HL-60/S4 treated with phorbol 12-myristate 13-acetate at 8.2 ng/mL for 4 days and 3 days (cell line): ENCODE measurements around the gene FOSB.
"Not testable (repeated sequence)": the region's sequence is repeated elsewhere in the genome, so short reads cannot be mapped to it uniquely, and the experiment has no call there.

ENCODE experiments used
- in situ Hi-C: fragments of 300-500 bp; cut with MboI; formaldehyde crosslinking; loops from 2 replicates; pipeline ENCODE4 v1.15.0; 2022; ENCODE audit warnings: low sequenced_read_pairs

The FOSB gene

DNA sequence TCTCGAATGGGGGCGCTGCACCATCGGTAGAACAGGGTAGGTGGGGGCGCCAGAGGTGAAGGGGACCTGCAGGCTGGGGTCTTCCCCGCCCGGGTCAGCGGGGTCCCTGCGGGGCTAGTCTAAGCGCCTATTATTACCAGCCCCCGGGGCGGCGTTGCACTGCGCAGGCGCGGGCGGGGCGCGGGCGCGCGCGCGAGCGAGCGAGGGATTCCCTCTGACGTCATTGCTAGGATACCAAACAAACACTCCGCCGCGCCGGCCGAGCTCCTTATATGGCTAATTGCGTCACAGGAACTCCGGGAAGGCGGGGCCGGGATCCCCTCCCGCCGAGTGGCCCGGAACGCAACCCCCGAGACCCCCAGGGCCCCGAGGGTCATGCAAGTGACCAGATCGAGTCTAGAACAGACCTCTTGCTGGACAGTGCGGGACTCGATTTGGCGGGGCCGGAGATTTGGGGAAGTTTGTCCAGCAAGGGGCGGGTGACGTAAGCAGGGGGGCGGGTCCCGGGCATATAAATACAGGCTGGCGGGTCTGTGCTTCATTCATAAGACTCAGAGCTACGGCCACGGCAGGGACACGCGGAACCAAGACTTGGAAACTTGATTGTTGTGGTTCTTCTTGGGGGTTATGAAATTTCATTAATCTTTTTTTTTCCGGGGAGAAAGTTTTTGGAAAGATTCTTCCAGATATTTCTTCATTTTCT, at the start of gene FOSB:
Gene FOSB (plus strand): TSS at position 541 of the 703 bp plus-strand sequence. CDS start 591 bp downstream, outside the sequence.
- in situ Hi-C loops, result no loop called here

DNA sequence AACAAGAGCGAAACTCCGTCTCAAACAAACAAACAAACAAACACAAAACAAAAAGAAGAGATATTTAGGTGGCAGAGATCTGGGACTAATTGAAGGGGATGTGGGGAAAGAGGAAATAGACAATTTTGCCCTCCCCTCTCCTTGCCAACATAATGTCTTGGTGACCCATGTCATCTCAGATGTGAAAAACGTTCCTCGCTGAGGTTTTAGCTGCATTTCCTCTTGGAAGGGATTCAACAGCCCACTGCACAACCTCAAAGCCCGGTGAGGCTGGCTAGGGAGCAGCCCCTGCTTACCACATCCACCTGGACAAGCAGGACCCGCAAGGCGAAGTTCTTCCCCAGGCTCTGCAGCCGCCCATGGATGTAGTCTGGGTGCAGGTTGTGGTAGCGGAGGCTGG, 49.0 kb upstream of the FOSB start:
- in situ Hi-C loops, result no loop called here

GRCh38 chr19:45419396-45419795, 48.4 kb upstream of the FOSB start:
- in situ Hi-C loops, result no loop called here

GRCh38 chr19:45419895-45420294, 47.9 kb upstream of the FOSB start:
- in situ Hi-C loops, result no loop called here

DNA sequence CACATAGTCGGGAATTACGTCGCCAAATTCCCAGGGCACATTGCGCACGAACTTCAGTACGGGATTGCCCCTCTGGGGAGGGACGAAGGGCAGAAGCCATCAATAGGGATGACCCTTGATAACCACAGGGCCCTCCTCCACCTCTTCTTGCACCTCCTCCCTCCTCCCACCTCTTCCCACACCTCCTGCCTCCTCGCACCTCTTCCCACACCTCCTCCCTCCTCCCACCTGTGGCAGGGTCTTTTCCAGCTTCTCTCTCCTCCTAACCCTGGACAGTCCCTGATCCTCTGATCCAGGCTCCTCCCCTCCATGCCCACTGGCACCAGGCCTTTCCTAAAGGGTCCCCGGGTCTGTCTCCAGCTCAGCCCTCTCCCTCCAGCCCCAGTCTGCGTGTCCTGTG, 47.4 kb upstream of the FOSB start:
- in situ Hi-C loops, result no loop called here

- in situ Hi-C loops, result no loop called here
Observed at GRCh38 chr19:45420871-45421270, 46.9 kb upstream of the FOSB start.

GRCh38 chr19:45421947-45422498, 45.8 kb upstream of the FOSB start:
- in situ Hi-C loops, result no loop called here

DNA sequence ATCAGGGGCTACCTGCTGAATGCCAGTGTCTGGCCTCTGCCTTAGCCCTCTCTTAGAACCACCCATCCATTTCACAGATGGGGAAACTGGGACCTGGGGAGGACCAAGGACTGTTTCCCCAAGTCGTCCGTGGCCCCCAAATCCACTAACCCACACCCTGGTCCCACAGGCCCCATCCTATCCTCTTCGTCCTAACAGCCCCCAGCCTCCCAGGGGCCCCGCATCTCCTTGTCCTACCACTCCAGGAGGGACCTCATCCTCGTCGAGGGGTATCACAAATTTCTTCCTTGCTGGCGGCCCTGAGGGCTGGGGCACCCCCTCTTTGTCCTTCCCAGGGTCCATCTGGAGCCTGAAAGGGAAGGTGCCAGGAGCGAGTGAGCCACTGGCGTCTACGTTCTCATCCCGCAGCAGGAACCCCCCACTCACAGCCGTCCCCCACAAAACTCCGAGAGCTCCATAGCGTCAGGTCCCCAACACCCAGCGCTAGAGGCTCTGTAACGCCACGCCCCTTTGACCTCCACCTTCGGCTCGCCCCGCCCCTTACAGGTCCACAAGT, 44.7 kb upstream of the FOSB start:
- in situ Hi-C loops, result no loop called here

DNA sequence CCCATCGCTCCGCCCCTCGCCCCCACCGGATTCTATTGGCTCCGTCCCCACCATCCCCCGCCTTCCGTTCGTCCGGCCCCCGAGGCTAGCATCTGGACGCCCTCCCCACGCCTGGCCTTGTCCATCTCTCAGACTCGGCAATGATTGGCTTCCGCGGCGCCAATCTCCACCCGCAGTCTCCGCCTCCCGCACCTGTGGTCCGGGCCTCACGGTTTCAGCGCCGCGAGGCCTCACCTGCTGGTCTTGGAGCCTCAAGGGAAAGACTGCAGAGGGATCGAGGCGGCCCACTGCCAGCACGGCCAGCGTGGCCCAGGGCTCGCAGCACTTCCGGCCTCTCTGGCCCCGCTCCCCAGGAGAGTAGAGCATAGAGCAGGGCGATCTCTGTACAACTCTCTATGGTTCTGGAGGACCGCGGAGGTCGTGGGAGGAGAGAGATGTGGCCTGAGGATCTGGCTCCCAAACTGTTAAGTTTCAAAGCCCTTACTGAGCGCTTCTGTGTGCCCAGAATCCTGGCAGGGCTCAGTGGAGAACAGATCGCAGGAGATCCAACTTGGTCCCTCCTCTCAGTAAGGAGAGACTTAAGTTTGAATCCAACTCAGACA, 44.1 kb upstream of the FOSB start, which contains the start of gene ERCC1:
Gene ERCC1 (minus strand): TSS at position 329 of the 602 bp plus-strand sequence. CDS start 543 bp downstream, outside the sequence.
- in situ Hi-C loops, result no loop called here

DNA sequence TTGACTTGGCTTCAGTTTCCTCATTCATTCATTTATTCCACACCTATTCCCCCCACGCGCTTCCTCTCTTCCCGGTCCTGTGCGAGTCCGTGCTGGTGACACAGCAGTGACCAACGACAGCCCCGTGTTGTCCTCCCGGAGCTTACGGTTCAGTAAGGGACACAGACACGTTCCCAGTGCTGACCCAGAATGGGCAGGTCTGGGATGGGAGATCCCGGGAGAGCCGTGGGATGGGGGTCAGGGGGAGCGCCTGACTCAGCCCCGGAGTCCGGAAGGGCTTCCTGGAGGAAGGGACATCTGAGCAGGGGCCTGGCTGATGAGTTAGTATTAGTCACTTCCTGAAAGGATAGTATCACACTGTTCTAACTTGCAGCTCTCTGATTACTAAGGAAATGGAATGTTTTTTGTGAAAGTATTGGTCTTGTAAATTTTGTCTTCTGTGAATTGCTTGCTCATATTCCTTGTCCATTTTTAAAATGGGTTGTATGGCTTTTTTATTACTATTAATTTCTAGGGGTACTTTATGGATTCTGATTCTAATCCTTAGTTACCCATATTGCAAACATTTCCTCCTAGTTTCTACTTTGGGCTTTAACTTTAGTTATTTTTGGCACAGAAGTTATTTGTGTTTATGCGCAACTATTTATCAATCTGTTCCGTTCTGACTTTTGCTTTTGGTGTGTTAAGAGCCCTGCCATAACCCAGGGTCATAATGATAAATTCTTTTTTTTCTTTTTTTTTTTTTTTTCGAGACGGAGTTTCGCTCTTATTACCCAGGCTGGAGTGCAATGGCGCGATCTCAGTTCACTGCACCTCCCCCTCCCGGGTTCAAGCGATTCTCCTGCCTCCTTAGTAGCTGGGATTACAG, 43.4 kb upstream of the FOSB start:
- in situ Hi-C loops, result no loop called here

DNA sequence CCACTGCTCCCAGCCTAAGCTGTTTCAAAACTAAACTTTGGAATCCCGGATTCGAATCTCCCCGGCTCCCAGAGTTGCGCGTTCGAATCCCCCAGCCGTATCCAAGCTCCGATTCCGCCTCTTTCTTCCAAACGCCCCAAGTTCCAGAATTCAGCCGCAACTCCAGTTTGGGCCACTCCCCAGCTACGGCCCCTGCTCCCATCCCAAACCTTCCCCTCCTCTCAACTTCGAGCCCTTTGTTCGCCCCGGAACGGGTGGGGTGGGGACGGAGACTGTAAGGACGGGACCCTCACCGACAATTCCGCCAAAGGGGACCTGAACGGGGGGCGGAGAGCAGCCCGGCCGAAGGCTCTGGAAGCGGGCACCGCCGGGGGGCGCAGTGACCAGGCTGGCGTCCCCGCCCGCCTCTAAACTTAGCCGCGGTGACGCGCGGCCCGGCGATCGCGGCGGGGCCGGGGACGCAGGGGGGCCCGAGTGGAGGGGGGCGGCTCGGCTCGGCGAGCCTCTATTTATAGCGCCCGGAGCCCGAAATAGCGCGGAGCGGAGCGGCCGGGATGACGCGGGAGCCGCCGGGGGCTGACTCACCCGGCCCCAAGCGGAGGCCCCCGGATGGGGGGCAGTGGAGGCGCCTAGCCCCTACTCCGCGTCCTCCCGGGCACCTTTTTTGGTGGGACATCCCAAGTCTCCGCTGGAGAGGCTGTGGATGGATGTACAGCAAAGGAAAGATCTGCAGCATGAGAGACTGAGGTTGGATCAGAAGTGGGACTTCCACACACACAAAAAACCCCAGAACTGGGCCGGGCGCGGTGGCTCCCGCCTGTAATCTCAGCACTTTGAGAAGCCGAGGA, 39.2 kb upstream of the FOSB start:
- in situ Hi-C loops, result no loop called here

DNA sequence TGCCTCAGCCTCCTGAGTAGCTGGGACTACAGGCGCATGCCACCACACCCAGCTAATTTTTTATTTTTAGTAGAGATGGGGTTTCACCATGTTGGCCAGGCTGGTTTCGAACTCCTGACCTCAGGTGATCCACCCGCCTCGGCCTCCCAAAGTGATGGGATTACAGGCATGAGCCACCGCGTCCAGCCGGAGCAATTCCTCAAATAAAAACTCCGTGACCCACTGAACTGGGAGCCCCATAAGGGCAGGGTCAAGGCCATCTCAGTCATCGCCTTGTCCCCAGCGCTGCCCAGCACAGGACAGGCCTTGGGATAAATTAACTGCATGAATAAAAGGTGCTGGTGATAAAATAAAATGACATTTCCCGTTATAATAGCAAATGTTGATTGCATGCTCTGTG, 37.9 kb upstream of the FOSB start:
- in situ Hi-C loops, result not testable (repeated sequence)

DNA sequence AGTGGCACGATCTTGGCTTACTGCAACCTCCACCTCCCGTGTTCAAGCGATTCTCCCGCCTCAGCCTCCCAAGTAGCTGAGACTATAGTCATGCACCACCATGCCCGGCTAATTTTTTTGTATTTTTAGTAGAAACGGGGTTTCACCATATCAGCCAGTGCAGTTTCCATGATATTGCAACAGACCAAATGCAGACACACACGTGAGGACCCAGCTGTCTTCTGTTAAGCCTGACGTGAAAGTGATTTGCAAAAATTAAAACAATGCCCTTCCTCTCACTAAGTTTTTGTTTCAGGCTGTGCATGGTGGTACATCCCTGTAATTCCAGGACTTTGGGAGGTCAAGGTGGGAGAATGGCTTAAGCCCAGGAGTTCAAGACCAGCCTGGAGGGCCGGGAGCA, 36.8 kb upstream of the FOSB start:
- in situ Hi-C loops, result not testable (repeated sequence)

- in situ Hi-C loops, result not testable (repeated sequence)
Observed at GRCh38 chr19:45432543-45432942, 35.3 kb upstream of the FOSB start.

- in situ Hi-C loops, result loop anchor here (5.0 kb wide), 1 partner anchor 40 kb away; no protein-coding TSS in a partner anchor
Observed at GRCh38 chr19:45437328-45437727, 30.5 kb upstream of the FOSB start.

DNA sequence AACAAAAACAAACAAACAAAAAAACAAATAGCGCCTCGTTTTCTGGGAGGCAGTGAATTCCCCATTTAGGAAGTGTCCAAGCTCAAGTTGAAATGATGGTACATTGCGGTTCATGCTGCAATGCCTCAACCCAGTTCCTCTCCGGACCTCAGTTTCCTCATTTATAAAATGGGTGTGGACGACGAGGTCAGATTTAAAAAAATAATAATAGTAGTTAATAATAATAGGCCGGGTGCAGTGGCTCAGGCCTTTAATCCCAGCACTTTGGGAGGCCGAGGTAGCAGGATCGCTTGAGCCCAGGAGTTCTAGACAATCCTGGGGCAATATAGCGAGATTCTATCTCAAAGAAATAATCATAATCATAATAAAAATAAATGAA, 28.6 kb upstream of the FOSB start:
- in situ Hi-C loops, result loop anchor here (5.0 kb wide), 1 partner anchor 38 kb away; no protein-coding TSS in a partner anchor

DNA sequence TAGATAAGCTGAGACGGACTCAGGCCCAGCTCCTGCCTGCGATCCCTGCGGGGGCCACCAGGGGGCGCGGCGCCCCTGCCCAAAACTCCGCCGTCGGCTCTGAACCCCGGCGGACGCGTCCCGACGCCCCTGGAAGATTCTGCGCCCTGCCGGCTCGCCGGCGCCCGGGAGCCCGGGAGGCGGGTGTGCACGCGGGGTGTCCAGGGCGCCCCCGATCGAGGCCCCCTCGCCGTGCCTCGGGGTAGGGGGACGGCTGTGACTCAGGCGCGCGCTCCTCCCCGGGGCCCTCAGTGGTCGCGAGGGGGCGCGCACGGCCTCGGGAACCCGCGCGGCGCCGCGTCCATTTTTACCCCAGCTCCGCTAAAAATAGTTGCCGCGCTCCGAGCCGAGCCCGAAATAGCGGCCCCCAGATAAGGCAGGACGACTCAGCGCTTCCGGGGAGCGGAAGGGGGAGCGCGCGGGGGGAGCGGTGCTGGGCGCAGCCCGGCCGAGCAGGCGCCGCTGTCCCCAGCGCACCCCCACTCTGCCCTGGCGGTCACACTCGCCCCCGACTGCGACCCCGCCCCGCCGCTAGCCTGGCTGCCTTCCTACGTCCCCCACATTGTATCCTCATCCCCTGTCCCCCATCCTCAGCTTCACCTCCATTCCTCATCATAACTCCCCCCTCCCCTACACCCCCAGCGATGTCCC, 28.1 kb upstream of the FOSB start:
- in situ Hi-C loops, result loop anchor here (5.0 kb wide), 1 partner anchor 38 kb away; no protein-coding TSS in a partner anchor

DNA sequence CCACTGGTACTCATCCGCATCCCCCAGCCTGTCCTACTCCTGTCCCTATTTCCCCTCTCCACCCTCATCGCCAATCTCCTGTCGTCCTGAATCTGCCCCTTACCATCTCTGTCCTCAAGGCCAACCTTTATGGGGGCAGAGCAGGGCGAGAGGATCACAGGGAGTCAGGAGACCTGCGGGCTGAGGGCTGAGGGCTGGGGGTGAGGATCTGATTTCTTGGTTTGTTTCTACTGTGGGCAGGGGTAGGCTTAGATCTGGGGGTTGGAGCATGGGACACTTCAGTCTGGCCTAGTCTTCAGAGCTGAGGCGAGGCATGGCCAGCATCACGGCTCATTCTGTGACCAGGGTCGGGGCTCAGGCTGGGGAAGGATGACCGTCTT, 27.5 kb upstream of the FOSB start:
- in situ Hi-C loops, result no loop called here

- in situ Hi-C loops, result no loop called here
Observed at GRCh38 chr19:45440873-45441654, 26.7 kb upstream of the FOSB start.
